Psoas muscle (tissue), 8 donors: ENCODE measurements around the gene RASSF8. TPM values are rescaled to one million over a fixed set of nuclear protein-coding genes. Genes with fewer than 3 reads are reported as not detected.
A peak's percentile ranks its signal among the peaks of the same experiment; 100 is the strongest.

Experiments
- ATAC-seq, 4 donors: fragments of 200-7000 bp; cut with Tn5 transposase; one replicate each; pipeline ENCODE4 v1.9.1; 2020; ENCODE audit warnings: moderate library complexity in 3 of 4, mild to moderate bottlenecking in 2 of 4
- DNase-seq, 2 donors: peaks; one replicate each; pipeline ENCODE4 v3.0.0-alpha.2; 2020
- H3K27ac ChIP-seq: fragments of 200-600 bp; one replicate; pipeline ENCODE4 v1.8.0; 2022
- H3K27me3 ChIP-seq, 3 donors: fragments of 200-600 bp in 1 of 3; one replicate each; pipeline versions ENCODE4 v1.6.1 to v1.8.0; 2013 to 2022; ENCODE audit warnings: low read length in 2 of 3, mild to moderate bottlenecking in 2 of 3, moderate library complexity in 1 of 3; ENCODE audit not compliant: insufficient read depth in 3 of 3
- H3K36me3 ChIP-seq, 2 donors: fragments of 200-600 bp in 1 of 2; one replicate each; pipeline versions ENCODE4 v1.6.1 to v1.8.0; 2013 to 2022; ENCODE audit warnings: low read depth in 1 of 2, mild to moderate bottlenecking in 1 of 2, moderate library complexity in 1 of 2; ENCODE audit not compliant: insufficient read depth in 1 of 2
- H3K4me1 ChIP-seq: fragments of 200-600 bp; one replicate; pipeline ENCODE4 v1.8.0; 2022
- H3K4me3 ChIP-seq: fragments of 200-600 bp; one replicate; pipeline ENCODE4 v1.8.0; 2022; ENCODE audit warnings: mild to moderate bottlenecking
- H3K9me3 ChIP-seq: fragments of 200-600 bp; one replicate; pipeline ENCODE4 v1.8.0; 2022
- WGBS, 3 donors: extraction: QIAGEN DNeasy Blood & Tissue Kit; methylation state at CpG; one replicate each; pipeline versions ENCODE4 v1.1.6 to v1.1.7; 2013; 5-methylcytosine and 5-hydroxymethylcytosine counted together
- intact Hi-C, 2 donors: fragments of 100-400 bp; cut with DNase I; formaldehyde crosslinking; loops; one replicate each; pipeline versions ENCODE4 v1.11.0 to v1.14.2; 2022
- polyA plus RNA-seq, 3 donors: library from polyadenylated mRNA; stranded (reverse); fragments of 200-250 nt; gene quantifications; one replicate each; pipeline ENCODE4 v1.2.3, GENCODE V29; 2013
- total RNA-seq, 4 donors: library from RNA; stranded (reverse); fragmentation: NEBNext Ultra II Directional in 2 of 4; extraction: Animal tissue kit (Norgen Biotek cat#: 25700) in 2 of 4; gene quantifications; one replicate each; pipeline versions ENCODE4 v1.2.1 to v1.2.4, GENCODE V29; 2021 to 2023
- TF ChIP-seq, protein P1 (sequence below): fragments of 200-600 bp; IDR thresholded peaks from one replicate; pipeline ENCODE4 v1.8.0; 2022; ENCODE audit warnings: antibody characterized with exemption
- donor health status: healthy with polysubstance abuse.
- donor health status: DM: no; HTN: no; CAD: no; lungs with moderate emphysema.
- donor health status: Bipolar disorder and iron deficiency.
- donor health status: healthy.
- donor health status: DM: yes; HTN: yes; CAD: no.
- donor health status: DM: no; HTN: no; CAD: no.
- donor health status: DM: no; HTN: no; CAD: no.
- donor health status: DM: yes; HTN: yes; CAD: no.

The RASSF8 gene
- total and polyA plus RNA-seq, 7 donors = 7.7 to 80.3 (median 41.9) TPM

DNA sequence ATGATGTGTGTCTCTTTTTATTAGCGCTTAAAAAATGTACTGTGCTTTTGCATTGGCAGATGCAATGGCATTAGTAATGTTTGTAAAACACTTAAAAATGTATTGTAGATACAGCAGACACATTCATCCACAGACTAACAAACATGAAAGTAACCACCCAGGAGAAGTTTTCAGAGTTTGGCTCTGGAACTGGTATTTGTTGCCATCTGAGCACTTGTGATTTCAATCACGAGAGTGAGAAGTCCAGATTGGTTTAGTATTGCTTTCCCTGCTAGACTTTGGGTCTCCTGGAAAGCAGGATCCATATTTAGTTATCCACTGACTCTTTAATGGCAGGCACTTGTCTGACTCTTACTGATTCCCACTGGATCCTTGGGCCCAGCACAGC, 13.2 kb downstream of the RASSF8 start:
- DNase-seq = no peak
- Histone ChIP-seq H3K4me1 (peaks cover 49% of the 10 kb centered on the region), H3K36me3 (no peaks in the 10 kb centered on the region), H3K27ac (peak overlapping the region; percentile 18), H3K27me3 (no peaks in the 10 kb centered on the region), H3K4me3 (no peak overlapping the region), H3K9me3 (no peaks in the 10 kb centered on the region)
- ATAC-seq = peak in 1 of 4 donors; percentile 21
- TF ChIP-seq, protein P1, sequence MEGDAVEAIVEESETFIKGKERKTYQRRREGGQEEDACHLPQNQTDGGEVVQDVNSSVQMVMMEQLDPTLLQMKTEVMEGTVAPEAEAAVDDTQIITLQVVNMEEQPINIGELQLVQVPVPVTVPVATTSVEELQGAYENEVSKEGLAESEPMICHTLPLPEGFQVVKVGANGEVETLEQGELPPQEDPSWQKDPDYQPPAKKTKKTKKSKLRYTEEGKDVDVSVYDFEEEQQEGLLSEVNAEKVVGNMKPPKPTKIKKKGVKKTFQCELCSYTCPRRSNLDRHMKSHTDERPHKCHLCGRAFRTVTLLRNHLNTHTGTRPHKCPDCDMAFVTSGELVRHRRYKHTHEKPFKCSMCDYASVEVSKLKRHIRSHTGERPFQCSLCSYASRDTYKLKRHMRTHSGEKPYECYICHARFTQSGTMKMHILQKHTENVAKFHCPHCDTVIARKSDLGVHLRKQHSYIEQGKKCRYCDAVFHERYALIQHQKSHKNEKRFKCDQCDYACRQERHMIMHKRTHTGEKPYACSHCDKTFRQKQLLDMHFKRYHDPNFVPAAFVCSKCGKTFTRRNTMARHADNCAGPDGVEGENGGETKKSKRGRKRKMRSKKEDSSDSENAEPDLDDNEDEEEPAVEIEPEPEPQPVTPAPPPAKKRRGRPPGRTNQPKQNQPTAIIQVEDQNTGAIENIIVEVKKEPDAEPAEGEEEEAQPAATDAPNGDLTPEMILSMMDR = no peak
- WGBS, 3 donors = 33 to 45% (median 36%) methylated on average over 2 of the region's 2 CpGs
- intact Hi-C loops = loop anchor here in 1 of 2 donors (5.0 kb wide), 1 partner anchor 36 kb away; no protein-coding TSS in a partner anchor

- H3K36me3 ChIP-seq = no peaks in the 10 kb centered on the region
- intact Hi-C loops = loop anchor here in 1 of 2 donors (5.0 kb wide), 1 partner anchor 35 kb away; no protein-coding TSS in a partner anchor
Measured at GRCh38 chr12:25972783-25973182, 14.3 kb downstream of the RASSF8 start.

GRCh38 chr12:25975179-25975578, 16.7 kb downstream of the RASSF8 start:
- ATAC-seq (no peak), DNase-seq (no peak)
- TF ChIP-seq, protein P1 = no peak
- no peak overlapping the region for H3K4me3 ChIP-seq
- no peaks in the 10 kb centered on the region for H3K36me3 ChIP-seq
- peaks cover 76% of the 10 kb centered on the region for H3K4me1 ChIP-seq
- intact Hi-C loops = no loop called here
- peak overlapping the region; percentile 75 for H3K27ac ChIP-seq
- H3K9me3 ChIP-seq = no peaks in the 10 kb centered on the region
- 86 to 95% (median 87%) methylated on average over 3 of the region's 3 CpGs for WGBS, 3 donors
- no peaks in the 10 kb centered on the region for H3K27me3 ChIP-seq

More at GRCh38 chr12:25972783-25973182, 14.3 kb downstream of the RASSF8 start:
- Histone ChIP-seq H3K27me3 (no peaks in the 10 kb centered on the region), H3K4me3 (no peak overlapping the region), H3K9me3 (no peaks in the 10 kb centered on the region), H3K4me1 (peaks cover 53% of the 10 kb centered on the region), H3K27ac (no peak overlapping the region)
- 94 to 97% (median 95%) methylated on average over 2 of the region's 2 CpGs for WGBS, 3 donors
- ATAC-seq (no peak), DNase-seq (no peak)
- TF ChIP-seq, protein P1 = no peak

DNA sequence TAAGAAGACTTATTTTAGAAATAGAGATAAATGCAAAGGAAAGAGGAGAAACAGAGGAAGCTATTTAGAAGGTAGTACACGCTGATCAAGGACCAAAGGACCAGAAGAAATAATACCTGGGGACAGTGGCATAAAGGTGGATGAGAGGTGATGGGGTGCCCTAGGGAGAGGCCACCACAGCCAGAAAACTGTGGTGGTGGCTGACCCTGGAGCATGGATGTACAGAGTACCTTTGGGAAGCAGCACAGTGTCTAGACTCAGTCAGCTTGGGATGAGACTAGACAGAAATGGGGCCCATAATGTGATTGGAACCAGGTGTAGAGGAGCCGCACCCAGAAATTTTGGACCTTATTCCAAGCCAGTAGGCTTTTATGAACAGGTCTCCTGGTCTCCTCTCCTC, 17.2 kb downstream of the RASSF8 start:
- Histone ChIP-seq H3K9me3 (no peaks in the 10 kb centered on the region), H3K4me3 (peak overlapping the region; percentile 54), H3K27ac (peak overlapping the region; percentile 75), H3K4me1 (peaks cover 75% of the 10 kb centered on the region), H3K27me3 (no peaks in the 10 kb centered on the region), H3K36me3 (no peaks in the 10 kb centered on the region)
- 76 to 98% (median 95%) methylated on average over 2 of the region's 2 CpGs for WGBS, 3 donors
- intact Hi-C loops = no loop called here
- DNase-seq (no peak), ATAC-seq (no peak)
- TF ChIP-seq, protein P1 = no peak

GRCh38 chr12:25976289-25976688, 17.8 kb downstream of the RASSF8 start:
- peak overlapping the region; percentile 54 for H3K4me3 ChIP-seq
- DNase-seq (no peak), ATAC-seq (peak; percentile 47 to 61 (median 52))
- H3K36me3 ChIP-seq = no peaks in the 10 kb centered on the region
- WGBS, 3 donors = 24 to 65% (median 41%) methylated on average over 4 of the region's 4 CpGs
- peak overlapping the region; percentile 75 for H3K27ac ChIP-seq
- H3K4me1 ChIP-seq = peaks cover 69% of the 10 kb centered on the region
- no peaks in the 10 kb centered on the region for H3K27me3 ChIP-seq
- no peaks in the 10 kb centered on the region for H3K9me3 ChIP-seq
- intact Hi-C loops = no loop called here
- TF ChIP-seq, protein P1 = no peak
